Measurements from ENCODE around the gene HMGCR. TPM values are rescaled to one million over a fixed set of nuclear protein-coding genes. Genes with fewer than 3 reads are reported as not detected.
"Not testable (repeated sequence)": the region's sequence is repeated elsewhere in the genome, so short reads cannot be mapped to it uniquely, and the experiment has no call there.

HMGCR gene
- total RNA-seq, 5 donors from 2014 or later (not counting 1 experiment from before 2014, with no cell fraction given) = 29.6 to 47.2 (median 41.6) TPM

- Mint-ChIP-seq H3K4me3 (no peak overlapping the region), H3K27me3 (no peaks in the 10 kb centered on the region), H3K9me3 (no peaks in the 10 kb centered on the region), H3K27ac (no peak overlapping the region), H3K36me3 (no peaks in the 10 kb centered on the region), H3K4me1 (no peaks in the 10 kb centered on the region)
- ATAC-seq (replicated peaks in 1 of 4) = no peak
- Histone ChIP-seq H3K36me3 (ENCODE audit: control insufficient read depth in 2 of 2, extremely low read depth in 1 of 2, insufficient read depth in 1 of 2, low read length in 1 of 2) (no peaks in the 10 kb centered on the region), H3K4me1 (ENCODE audit: control insufficient read depth in 1 of 2, extremely low read depth in 1 of 2, insufficient read depth in 2 of 2, low read length in 2 of 2) (no peaks in the 10 kb centered on the region), H3K9me3 (no peaks in the 10 kb centered on the region), H3K4me3 (ENCODE audit: control insufficient read depth in 1 of 2, extremely low read depth in 1 of 2, low read length in 1 of 2) (no peak overlapping the region), H3K27me3 (replicated peaks in 1 of 2; ENCODE audit: control insufficient read depth in 2 of 2, extremely low read depth in 1 of 2, insufficient read depth in 2 of 2, low read length in 1 of 2) (peaks cover 0 to 3% of the 10 kb centered on the region in 2 experiments), H3K27ac (ENCODE audit: low read length) (no peak overlapping the region)
- ChIA-PET POLR2A (interaction anchor here (0.5 to 0.6 kb wide), 3 partner anchors 11 to 262 kb away, joined by 3 to 5 read pairs (median 3); no protein-coding TSS in a partner anchor), CTCF (interaction anchor here in 1 of 2 donors (1.0 to 1.3 kb wide), 2 partner anchors 8 to 93 kb away, joined by 3 read pairs; no protein-coding TSS in a partner anchor)
- DNase-seq = no peak
- no CpG with 5 or more reads among the region's 7 CpGs for WGBS (ENCODE audit: insufficient coverage)
These were observed 6.6 kb upstream of the HMGCR start for GRCh38 chr5:75330404-75330803.

- no peak overlapping the region for H3K4me3 Mint-ChIP-seq
- peaks cover 0 to 3% of the 10 kb centered on the region in 2 experiments for H3K27me3 ChIP-seq (replicated peaks in 1 of 2; ENCODE audit: control insufficient read depth in 2 of 2, extremely low read depth in 1 of 2, insufficient read depth in 2 of 2, low read length in 1 of 2)
- no peaks in the 10 kb centered on the region for H3K36me3 Mint-ChIP-seq
- no peaks in the 10 kb centered on the region for H3K4me1 Mint-ChIP-seq
- no peak overlapping the region for H3K4me3 ChIP-seq (ENCODE audit: control insufficient read depth in 1 of 2, extremely low read depth in 1 of 2, low read length in 1 of 2)
- H3K36me3 ChIP-seq (ENCODE audit: control insufficient read depth in 2 of 2, extremely low read depth in 1 of 2, insufficient read depth in 1 of 2, low read length in 1 of 2) = no peaks in the 10 kb centered on the region
- H3K4me1 ChIP-seq (ENCODE audit: control insufficient read depth in 1 of 2, extremely low read depth in 1 of 2, insufficient read depth in 2 of 2, low read length in 2 of 2) = peaks cover 0 to 4% of the 10 kb centered on the region in 2 experiments
- POLR2A ChIA-PET = interaction anchor here (0.6 to 0.7 kb wide), 2 partner anchors 243 to 645 kb away, joined by 3 to 15 read pairs; no protein-coding TSS in a partner anchor
- DNase-seq (no peak), ATAC-seq (replicated peaks in 1 of 4) (no peak)
- no peaks in the 10 kb centered on the region for H3K9me3 ChIP-seq
- CTCF ChIA-PET = no interaction called here
- H3K27ac ChIP-seq (ENCODE audit: low read length) = no peak overlapping the region
- no peak overlapping the region for H3K27ac Mint-ChIP-seq
- no peaks in the 10 kb centered on the region for H3K9me3 Mint-ChIP-seq
- WGBS (ENCODE audit: insufficient coverage) = 43% methylated on average over 2 of the region's 4 CpGs
- no peaks in the 10 kb centered on the region for H3K27me3 Mint-ChIP-seq
These were observed 5.6 kb upstream of the HMGCR start for GRCh38 chr5:75331095-75332090.

- H3K27ac ChIP-seq (ENCODE audit: low read length); H3K9me3 ChIP-seq; ATAC-seq (replicated peaks in 1 of 4); H3K27me3 Mint-ChIP-seq; H3K36me3 ChIP-seq (ENCODE audit: control insufficient read depth in 2 of 2, extremely low read depth in 1 of 2, insufficient read depth in 1 of 2, low read length in 1 of 2); H3K4me3 ChIP-seq (ENCODE audit: control insufficient read depth in 1 of 2, extremely low read depth in 1 of 2, low read length in 1 of 2); DNase-seq; H3K36me3 Mint-ChIP-seq; H3K27ac Mint-ChIP-seq; H3K27me3 ChIP-seq (replicated peaks in 1 of 2; ENCODE audit: control insufficient read depth in 2 of 2, extremely low read depth in 1 of 2, insufficient read depth in 2 of 2, low read length in 1 of 2); H3K4me3 Mint-ChIP-seq; POLR2A ChIA-PET; H3K9me3 Mint-ChIP-seq: not testable (repeated sequence)
- H3K4me1 ChIP-seq (ENCODE audit: control insufficient read depth in 1 of 2, extremely low read depth in 1 of 2, insufficient read depth in 2 of 2, low read length in 2 of 2) = peaks cover 12 to 13% of the 10 kb centered on the region in 2 experiments
- WGBS (ENCODE audit: insufficient coverage) = 97% methylated on average over 14 of the region's 23 CpGs
- CTCF ChIA-PET = interaction anchor here in 1 of 2 donors (0.6 kb wide), 1 partner anchor 1973 kb away, joined by 5 read pairs; no protein-coding TSS in a partner anchor
- peaks cover 12 to 13% (median 13%) of the 10 kb centered on the region in 3 donors for H3K4me1 Mint-ChIP-seq
These were observed 3.3 kb upstream of the HMGCR start for GRCh38 chr5:75333759-75334158.

DNA sequence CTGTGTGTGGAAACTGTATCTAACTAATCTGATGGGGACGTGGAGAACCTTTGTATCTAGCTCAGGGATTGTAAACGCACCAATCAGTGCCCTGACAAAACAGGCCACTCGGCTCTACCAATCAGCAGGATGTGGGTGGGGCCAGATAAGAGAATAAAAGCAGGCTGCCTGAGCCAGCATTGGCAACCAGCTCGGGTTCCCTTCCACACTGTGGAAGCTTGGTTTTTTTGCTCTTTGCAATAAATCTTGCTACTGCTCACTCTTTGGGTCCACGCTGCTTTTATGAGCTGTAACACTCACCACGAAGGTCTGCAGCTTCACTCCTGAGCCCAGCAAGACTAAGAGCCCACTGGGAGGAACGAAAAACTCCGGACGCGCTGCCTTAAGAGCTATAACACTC lies 2.6 kb upstream of the HMGCR start:
- CTCF ChIA-PET = interaction anchor here in 1 of 2 donors (1.1 kb wide), 1 partner anchor 10 kb away, joined by 3 read pairs; no protein-coding TSS in a partner anchor
- H3K4me1 ChIP-seq (ENCODE audit: control insufficient read depth in 1 of 2, extremely low read depth in 1 of 2, insufficient read depth in 2 of 2, low read length in 2 of 2) = peaks cover 14 to 15% of the 10 kb centered on the region in 2 experiments
- H3K27ac Mint-ChIP-seq; H3K36me3 Mint-ChIP-seq; POLR2A ChIA-PET; H3K27me3 Mint-ChIP-seq; H3K4me3 Mint-ChIP-seq; H3K4me3 ChIP-seq (ENCODE audit: control insufficient read depth in 1 of 2, extremely low read depth in 1 of 2, low read length in 1 of 2); H3K27me3 ChIP-seq (replicated peaks in 1 of 2; ENCODE audit: control insufficient read depth in 2 of 2, extremely low read depth in 1 of 2, insufficient read depth in 2 of 2, low read length in 1 of 2); H3K9me3 Mint-ChIP-seq; H3K27ac ChIP-seq (ENCODE audit: low read length); DNase-seq; H3K9me3 ChIP-seq; ATAC-seq (replicated peaks in 1 of 4); H3K36me3 ChIP-seq (ENCODE audit: control insufficient read depth in 2 of 2, extremely low read depth in 1 of 2, insufficient read depth in 1 of 2, low read length in 1 of 2): not testable (repeated sequence)
- 89% methylated on average over 3 of the region's 10 CpGs for WGBS (ENCODE audit: insufficient coverage)
- peaks cover 16 to 17% (median 16%) of the 10 kb centered on the region in 3 donors for H3K4me1 Mint-ChIP-seq

GRCh38 chr5:75335486-75335885 lies 1.5 kb upstream of the HMGCR start:
- H3K27ac ChIP-seq (ENCODE audit: low read length) = no peak overlapping the region
- H3K9me3 ChIP-seq = no peaks in the 10 kb centered on the region
- no peak overlapping the region for H3K4me3 ChIP-seq (ENCODE audit: control insufficient read depth in 1 of 2, extremely low read depth in 1 of 2, low read length in 1 of 2)
- no peaks in the 10 kb centered on the region for H3K27me3 Mint-ChIP-seq
- CTCF ChIA-PET = no interaction called here
- ATAC-seq (replicated peaks in 1 of 4) (no peak), DNase-seq (no peak)
- H3K36me3 Mint-ChIP-seq = peaks cover under 1% of the 10 kb centered on the region
- peaks cover 24 to 28% (median 24%) of the 10 kb centered on the region in 3 donors for H3K4me1 Mint-ChIP-seq
- H3K27me3 ChIP-seq (replicated peaks in 1 of 2; ENCODE audit: control insufficient read depth in 2 of 2, extremely low read depth in 1 of 2, insufficient read depth in 2 of 2, low read length in 1 of 2) = peaks cover 0 to 3% of the 10 kb centered on the region in 2 experiments
- POLR2A ChIA-PET = no interaction called here
- H3K27ac Mint-ChIP-seq = no peak overlapping the region
- no peak overlapping the region for H3K4me3 Mint-ChIP-seq
- no CpG with 5 or more reads among the region's 2 CpGs for WGBS (ENCODE audit: insufficient coverage)
- H3K36me3 ChIP-seq (ENCODE audit: control insufficient read depth in 2 of 2, extremely low read depth in 1 of 2, insufficient read depth in 1 of 2, low read length in 1 of 2) = no peaks in the 10 kb centered on the region
- peaks cover 14 to 15% of the 10 kb centered on the region in 2 experiments for H3K4me1 ChIP-seq (ENCODE audit: control insufficient read depth in 1 of 2, extremely low read depth in 1 of 2, insufficient read depth in 2 of 2, low read length in 2 of 2)
- H3K9me3 Mint-ChIP-seq = no peaks in the 10 kb centered on the region

DNA sequence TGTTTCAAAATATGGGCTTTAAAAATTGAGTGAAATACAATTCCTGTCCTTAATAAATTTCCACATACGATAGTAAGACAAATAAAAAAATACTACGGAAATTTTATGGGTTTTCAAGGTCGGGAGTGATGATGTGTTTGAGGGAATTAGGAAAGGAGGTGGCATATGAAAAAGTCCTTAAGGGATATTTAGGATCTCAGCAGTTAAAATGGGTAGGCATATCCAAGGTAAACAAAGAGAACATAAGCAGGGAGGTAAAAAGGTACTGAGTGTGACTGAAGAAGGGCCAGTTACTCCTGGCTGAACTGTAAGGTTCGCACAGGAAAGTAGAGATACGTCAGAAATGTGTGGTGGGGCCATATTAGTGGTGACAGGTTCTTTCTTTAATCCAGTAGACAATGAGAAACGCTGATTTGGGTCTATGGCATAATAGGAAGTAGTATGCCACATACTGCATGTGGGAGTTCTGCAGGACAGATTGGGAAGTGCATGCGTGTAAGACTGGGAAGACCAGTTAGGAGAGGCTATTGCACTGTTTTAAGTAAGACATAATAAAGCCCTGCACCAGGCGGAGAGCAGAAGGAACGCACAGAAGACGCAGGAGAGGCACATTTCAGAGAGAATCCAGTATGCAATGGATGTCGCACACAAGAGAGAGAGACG lies 937 bp upstream of the HMGCR start:
- Mint-ChIP-seq H3K27me3 (no peaks in the 10 kb centered on the region), H3K9me3 (no peaks in the 10 kb centered on the region), H3K36me3 (peaks cover 3% of the 10 kb centered on the region), H3K27ac (no peak overlapping the region), H3K4me3 (no peak overlapping the region), H3K4me1 (peaks cover 29 to 30% (median 29%) of the 10 kb centered on the region in 3 donors)
- ATAC-seq (replicated peaks in 1 of 4) (peak in 1 of 4 experiments; percentile 4), DNase-seq (peak in 17 of 35 experiments; percentile 0 to 56 (median 8))
- 14% methylated on average over 11 of the region's 12 CpGs for WGBS (ENCODE audit: insufficient coverage)
- H3K36me3 ChIP-seq (ENCODE audit: control insufficient read depth in 2 of 2, extremely low read depth in 1 of 2, insufficient read depth in 1 of 2, low read length in 1 of 2) = no peaks in the 10 kb centered on the region
- H3K4me3 ChIP-seq (ENCODE audit: control insufficient read depth in 1 of 2, extremely low read depth in 1 of 2, low read length in 1 of 2) = peak overlapping the region; percentile 80 to 97
- H3K9me3 ChIP-seq = no peaks in the 10 kb centered on the region
- peak overlapping the region; percentile 83 for H3K27ac ChIP-seq (ENCODE audit: low read length)
- ChIA-PET CTCF (interaction anchor here (0.6 to 1.8 kb wide), 8 partner anchors 74 to 696 kb away, joined by 3 to 31 read pairs (median 4); partner anchors contain the start of genes ANKRD31 (in 1 of the 2), CERT1 (in 1 of the 2), ENC1 (in 1 of the 2) and GFM2 (in 1 of the 2)), POLR2A (interaction anchor here (0.6 to 1.4 kb wide), 4 partner anchors 26 to 892 kb away, joined by 3 to 5 read pairs (median 4); partner anchors contain the start of gene ANKRD31 (in 1 of the 2))
- peaks cover 0 to under 1% of the 10 kb centered on the region in 2 experiments for H3K27me3 ChIP-seq (replicated peaks in 1 of 2; ENCODE audit: control insufficient read depth in 2 of 2, extremely low read depth in 1 of 2, insufficient read depth in 2 of 2, low read length in 1 of 2)
- H3K4me1 ChIP-seq (ENCODE audit: control insufficient read depth in 1 of 2, extremely low read depth in 1 of 2, insufficient read depth in 2 of 2, low read length in 2 of 2) = peaks cover 14 to 15% of the 10 kb centered on the region in 2 experiments
